NCI-H1930 (cell line): Measurements from ENCODE around the gene TMEM69.
"Not testable (repeated sequence)": the region's sequence is repeated elsewhere in the genome, so short reads cannot be mapped to it uniquely, and the experiment has no call there.

ENCODE experiments used
- DNase-seq, 2 experiments: peaks; one replicate each; lab custom pipeline; 2025; lab: John Stamatoyannopoulos, UW

TMEM69 gene

DNA sequence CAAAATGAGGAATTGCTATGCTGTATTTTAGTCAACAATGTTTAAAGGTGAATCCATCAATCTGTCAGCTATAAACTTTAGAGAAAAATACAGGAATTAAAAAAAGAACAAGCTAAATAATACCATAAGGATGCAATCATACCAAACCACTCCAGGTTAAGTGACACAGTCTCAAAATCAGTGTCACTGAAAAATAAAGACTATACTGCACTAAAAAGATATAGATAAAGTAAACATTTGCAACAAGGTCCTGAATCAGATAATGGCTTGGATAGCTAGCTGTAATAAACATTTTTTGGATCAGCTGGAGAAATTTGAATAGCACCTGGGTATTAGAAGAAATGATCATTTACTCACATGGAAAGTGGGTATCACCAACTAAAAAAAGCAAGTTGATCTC is 9.5 kb upstream of the TMEM69 start:
- no peak for DNase-seq

DNA sequence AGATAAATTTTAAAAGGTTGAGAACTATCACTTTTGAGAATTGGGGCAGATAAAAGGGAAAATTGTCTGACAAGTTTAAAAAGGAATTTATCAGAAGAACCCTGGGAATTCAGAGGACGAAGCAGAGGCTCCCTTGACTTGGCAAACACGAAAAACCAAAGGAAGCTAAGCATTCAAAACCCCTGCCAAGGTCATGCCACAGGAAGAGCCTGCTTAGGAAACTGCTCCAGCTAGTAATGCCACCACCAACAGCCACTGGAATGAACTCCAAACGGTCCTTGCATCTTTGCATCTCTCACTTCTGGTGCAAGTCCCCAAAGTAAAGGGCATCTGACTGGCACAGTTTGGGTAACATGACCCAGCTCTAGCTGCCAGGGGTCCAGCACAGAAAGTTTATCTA is 8.9 kb upstream of the TMEM69 start:
- DNase-seq, result no peak

DNA sequence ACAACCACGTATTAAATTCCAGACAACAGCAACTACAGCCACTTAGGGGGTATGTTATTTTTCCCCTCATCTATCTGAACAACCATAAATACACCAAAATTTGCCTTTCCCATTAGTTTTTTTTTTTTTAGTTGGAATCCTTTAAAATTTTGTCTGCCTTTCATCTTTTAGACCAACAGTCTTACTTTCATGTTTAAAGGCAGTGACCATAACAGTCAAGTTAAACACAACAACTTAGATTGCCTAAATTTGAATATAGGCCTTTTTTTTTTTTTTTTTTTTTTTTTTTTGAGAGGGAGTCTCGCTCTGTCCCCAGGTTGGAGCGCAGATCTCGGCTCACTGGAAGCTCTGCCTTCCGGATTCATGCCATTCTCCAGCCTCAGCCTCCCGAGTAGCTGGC is 5.0 kb upstream of the TMEM69 start:
- no peak for DNase-seq

DNA sequence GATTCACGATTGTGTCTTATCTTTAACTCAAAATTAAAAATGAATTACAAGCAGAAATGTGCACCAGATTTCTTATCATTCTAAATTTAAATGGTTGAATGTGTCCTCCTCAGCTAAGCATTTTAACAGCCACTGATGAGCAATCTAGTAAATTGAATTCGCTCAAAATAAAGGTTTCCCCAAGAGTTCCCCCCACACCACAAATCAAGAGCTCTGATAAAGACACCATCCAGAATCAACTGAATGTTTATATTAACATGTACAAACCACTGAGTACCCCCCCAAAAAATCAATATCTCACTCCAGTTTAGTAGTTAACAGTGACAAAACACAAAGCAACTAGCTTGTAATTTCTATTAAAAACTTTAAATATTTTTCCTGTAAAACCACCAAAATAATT is 3.6 kb upstream of the TMEM69 start:
- no peak for DNase-seq

DNA sequence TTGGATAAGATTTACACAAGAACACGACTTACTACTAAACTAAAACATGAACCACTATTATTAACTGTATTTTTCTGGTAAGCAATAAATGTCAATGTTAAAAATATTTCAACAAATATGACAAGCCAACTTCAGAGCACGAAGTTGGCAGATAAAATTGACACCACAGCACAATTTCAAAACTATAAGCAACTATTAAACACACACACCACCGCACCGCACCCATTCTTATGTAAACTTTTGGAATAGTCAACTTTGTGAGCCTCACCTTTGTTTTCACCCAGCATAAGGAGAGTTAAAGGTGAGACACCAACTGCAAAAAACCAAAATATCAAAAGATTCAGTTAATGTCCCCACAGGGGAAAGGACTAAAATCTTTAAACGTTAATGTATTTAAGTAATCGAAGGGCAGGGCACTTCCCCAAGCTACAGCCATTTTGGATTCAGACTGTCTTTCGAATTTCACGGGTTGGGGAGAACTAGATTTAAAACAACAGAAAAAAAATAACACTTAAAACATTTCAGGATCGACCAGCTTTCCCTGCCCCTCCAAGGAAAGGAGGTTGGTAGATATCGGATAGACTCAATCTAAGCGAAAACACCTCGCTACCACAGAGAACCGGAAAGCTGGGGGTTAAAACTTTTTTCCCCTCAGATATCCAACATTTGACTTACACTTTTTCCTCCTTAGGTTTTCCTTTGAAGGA is 2.5 kb upstream of the TMEM69 start:
- DNase-seq, result no peak

DNA sequence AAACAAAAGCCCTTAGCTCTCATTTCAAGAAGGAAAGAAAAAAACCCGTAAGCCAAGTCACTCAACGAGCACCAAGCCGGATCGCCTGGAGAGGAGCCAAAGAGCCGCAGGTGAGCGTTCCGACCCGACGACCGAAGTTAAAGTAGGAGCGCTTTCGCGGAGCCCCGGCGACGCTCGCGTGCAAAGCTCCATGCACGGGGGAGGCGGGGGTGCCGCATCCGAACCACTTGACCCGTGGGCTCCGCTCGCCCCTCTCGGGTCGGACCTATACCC is 2.0 kb upstream of the TMEM69 start:
- DNase-seq, result peak; percentile 27 to 35

DNA sequence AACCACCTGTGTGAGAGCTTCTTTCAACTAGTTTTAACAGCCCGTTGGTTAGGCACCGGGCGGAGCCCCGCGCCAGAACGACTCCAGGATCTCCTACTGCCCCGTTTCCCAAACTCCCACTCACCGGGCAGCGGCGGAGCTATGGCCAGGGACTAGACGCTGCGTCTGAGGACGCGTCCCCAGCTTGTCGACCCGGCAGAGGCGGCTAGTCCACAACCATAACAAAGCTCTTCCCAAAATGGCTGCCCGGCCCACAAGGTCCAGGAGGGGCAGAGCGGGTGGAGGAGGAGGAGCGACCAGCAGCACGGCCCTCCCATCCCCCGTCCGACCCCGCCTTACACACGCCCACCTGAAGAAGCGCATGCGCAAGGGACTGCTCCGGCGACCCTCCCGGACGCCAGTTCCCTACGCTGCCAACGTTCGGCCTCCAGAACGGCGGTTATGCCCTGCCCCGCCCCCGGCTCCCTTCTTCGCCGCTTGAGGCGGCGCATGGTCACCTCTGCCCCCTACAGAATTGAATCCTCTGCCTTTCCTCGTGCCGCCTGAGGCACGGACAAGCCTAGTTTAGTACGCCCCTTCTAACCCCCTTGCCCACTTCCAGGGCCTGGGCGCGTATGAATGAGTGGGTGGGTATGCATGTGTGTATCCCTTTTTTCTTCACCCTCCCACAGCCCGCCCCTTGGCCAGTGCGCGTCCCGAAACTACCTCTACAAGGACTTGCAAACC is 1.5 kb upstream of the TMEM69 start, which contains the start of gene GPBP1L1:
Gene GPBP1L1 (minus strand): TSS at position 246 of the 726 bp plus-strand sequence. CDS start 27,446 bp downstream, outside the sequence.
- peak; percentile 89 to 93 for DNase-seq

DNA sequence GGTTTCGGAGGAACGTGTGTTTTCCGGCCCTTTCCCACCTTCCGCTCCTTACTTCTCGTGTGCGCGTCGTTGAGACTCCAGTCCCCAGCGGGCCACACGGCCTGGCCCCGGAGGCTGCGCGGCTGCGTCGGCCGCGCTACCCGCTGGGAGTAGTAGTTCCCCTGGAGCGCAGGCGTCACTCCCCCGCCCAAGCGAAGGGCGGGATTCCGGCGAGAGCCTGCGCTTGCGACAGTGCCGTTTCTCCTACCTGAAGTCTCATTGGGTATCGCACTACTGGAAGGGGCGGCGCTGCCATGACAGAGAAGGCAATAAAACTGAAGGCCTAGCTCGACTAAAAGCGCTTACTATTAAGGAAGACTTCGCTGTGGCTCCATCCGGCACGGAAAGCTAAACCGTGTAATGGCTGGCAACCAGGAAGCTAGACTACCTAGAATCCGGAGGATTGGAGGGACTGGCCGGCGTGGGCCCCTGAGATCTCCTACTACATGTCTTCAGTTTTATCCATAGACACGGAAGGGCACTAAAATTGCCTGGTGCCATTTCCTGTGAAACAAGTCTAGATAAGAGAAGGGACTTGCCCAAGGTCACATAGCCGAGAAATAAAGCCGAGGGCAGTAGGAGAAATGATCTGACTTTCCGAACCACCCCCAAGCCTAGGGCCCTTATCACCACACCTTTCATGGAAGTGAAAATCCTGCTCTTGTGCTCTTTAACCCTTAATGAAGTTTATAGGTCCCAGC is 797 bp upstream of the TMEM69 start:
- DNase-seq, result peak; percentile 96 to 98

DNA sequence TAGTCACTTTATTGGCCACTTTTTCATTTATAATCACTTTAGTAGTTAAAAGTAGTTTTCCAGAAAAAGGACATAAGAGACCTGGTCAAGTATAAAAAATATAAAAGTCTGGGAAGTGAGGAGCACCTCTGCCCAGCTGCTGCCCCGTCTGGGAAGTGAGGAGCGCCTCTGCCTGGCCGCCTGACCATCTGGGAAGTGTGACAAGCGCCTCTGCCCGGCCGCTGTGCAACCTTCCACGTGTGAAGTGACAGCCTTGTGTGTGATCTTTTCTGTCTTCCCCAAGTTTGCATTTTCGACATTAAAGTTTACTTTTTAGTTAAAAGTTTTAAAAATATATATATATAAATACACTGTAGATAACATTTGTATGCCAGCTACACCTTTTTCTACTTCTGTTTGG is 5.8 kb downstream of the TMEM69 start:
- not testable (repeated sequence) for DNase-seq

DNA sequence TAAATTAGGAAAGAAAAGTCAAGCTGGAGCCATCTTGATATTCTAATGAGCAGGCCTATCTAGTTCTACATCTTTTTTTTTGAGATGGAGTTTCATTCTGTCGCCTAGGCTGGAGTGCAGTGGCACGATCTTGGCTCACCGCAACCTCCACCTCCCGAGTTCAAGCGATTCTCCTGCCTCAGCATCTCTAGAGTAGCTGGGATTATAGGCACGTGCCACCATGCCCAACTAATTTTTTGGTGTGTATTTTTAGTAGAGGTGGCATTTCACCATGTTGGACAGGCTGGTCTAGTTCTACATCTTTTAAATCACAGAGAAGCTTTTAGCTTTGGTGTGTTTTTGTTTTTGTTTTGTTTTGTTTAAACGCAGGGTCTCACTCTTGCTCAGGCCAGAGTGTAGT is 6.8 kb downstream of the TMEM69 start:
- no peak for DNase-seq

DNA sequence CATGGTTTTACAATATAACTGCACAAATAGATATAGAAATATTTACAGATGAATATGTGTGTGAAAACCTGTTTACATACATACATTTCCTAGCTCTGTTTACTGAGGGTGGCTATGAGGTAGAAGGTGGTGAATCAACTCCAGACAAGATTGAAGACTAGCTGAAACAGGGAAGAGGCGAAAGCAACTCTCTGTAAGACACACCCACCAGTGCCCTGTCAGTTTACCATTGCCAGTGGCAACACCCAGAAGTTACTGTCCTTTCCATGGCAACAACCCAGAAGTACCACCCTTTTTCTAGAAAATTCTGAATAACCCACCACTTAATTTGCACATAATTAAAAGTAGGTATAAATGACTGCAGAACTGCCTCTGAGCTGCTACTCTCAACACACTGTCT is 16.7 kb downstream of the TMEM69 start:
- no peak for DNase-seq

DNA sequence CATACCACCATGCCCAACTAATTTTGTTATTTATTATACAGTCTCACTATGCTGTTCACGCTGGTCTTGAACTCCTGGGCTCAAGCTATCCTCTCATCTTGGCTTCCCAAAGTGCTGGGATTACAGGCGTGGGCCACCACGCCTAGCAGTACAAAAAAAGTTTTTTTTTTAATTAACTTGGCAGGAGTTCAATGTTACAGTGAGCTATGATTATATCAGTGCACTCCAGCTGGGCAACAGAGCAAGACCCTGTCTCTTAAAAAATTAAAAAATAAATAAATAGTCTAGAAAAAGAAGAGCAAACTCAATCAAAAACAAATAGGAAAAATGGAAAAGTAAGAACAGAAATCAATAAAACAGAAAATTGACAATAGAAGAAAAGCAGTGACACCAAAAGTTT is 25.7 kb downstream of the TMEM69 start:
- DNase-seq, result no peak

DNA sequence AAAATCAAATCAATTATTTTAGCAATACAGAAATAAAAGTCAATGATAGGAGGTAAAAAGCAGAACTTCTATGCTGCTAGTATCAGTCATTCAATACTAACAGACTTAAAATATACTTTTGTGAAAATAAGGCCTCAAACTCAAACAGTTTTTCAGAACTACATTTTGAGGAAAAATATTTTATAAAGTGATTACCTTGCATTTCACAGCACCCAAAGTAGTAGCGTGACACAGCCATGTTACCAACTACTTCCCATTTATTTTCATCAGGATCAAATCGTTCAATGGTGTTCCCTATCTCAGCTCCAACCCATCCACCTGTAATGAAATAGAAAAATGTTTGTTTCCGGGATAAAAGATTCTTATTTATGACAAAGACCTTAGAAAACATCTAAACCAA is 28.7 kb downstream of the TMEM69 start:
- no peak for DNase-seq

DNA sequence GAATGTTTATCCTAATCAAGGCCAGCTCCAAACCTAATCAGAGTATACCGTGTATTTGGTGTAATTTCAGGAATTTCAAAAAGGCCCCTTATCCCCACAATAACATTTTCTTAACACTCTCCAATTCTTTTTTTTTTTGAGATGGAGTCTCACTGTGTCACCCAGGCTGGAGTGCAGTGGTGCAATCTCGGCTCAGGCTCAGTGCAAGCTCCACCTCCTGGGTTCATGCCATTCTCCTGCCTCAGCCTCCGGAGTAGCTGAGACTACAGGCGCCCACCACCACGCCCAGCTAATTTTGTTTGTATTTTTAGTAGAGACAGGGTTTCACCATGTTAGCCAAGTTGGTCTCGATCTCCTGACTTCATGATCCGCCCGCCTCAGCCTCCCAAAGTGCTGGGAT is 29.4 kb downstream of the TMEM69 start:
- not testable (repeated sequence) for DNase-seq

DNA sequence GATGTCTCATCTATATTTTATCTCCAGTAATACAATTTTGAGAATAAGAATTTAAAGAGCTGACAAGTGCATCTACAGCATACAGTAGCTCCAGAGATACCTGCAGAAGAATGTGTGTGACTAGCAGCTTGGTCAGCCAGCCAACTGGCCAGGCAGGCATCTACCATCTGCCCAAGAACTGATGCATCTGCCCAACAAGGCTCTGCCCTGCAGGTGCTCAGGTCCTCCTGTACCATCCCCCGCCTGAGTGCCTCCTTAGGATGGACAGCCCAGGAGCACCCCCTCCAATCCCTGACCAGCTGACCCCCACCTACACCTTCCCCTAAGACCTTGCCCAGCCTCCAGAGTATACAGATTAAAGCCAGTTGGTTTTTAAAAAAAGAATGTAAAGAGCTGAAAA is 30.3 kb downstream of the TMEM69 start:
- DNase-seq, result no peak

DNA sequence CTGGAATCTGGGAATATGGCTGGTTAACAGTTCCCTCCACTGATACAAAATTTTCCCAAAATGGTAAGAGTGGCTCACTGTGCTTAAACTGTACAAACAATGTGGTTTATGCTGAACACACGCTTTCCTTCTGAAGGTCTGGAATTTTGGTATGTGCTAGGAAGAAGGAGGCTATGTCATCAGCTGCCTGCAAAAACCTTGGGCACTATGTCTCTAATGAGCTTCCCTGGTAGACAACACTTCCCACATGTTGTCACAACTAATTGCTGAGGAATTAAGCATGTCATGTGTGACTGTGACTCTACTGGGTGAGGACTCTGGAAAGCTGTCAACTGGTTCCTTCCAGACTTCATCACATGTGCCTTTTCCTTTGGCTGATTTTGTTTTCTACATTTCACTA is 33.2 kb downstream of the TMEM69 start:
- no peak for DNase-seq

DNA sequence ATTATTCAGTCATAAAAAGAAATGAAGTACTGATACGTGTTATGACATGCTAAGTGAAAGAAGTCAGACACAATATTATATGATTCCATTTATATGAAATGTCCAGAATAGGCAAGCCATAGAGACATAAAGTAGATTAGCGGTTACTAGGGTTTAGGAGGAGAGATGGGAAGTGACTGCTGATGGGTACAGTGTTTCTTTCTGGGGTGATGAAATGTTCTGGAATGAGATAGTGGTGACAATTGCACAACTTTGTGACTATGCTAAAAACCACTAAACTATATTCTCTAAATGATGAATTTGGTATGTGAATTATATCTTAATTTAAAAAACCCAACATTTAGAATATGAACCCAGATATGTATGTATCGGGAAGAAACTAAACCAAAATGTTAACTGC is 34.8 kb downstream of the TMEM69 start:
- DNase-seq, result no peak

DNA sequence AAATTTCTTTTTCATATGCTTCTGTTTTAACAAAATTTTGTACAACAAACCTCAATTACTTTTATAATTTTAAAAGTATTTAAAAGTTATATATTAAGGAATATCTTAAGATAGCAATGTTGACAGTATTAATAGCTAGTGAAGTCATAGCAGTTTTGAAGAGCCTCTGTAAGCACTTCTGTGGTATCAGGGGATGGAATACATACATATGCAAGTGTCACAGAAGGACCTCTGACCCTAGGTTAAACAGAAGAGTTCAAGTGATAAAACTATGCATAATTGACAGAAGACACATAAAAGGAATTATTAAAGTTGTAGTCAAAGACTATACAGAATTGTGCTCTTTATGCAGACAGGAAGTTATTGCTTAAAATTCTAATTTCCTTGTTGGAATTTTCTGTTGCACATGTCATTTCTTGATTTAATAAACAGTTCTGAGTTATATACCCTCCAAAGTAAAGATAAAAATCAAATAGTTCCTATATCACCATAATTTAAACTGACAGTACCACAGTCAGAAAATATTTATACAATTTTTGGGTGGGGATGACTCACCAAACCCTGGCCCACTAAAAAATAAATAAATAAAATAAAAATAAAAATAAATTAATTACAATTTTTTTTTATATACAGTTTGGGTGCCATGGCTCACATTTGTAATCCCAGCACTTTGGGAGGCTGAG is 35.4 kb downstream of the TMEM69 start:
- DNase-seq, result no peak

DNA sequence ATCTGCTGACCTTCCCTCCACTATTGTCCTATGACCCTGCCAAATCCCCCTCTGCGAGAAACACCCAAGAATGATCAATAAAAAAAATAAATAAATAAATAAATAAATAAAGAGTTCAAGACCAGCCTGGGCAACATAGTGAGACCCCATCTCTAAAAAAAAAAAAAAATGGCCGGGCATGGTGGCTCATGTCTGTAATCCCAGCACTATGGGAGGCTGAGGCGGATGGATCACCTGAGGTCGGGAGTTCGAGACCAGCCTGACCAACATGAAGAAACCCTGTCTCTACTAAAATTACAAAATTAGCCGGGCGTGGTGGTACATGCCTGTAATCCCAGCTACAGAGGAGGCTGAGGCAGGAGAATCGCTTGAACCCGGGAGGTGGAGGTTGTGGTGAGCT is 38.0 kb downstream of the TMEM69 start:
- not testable (repeated sequence) for DNase-seq

DNA sequence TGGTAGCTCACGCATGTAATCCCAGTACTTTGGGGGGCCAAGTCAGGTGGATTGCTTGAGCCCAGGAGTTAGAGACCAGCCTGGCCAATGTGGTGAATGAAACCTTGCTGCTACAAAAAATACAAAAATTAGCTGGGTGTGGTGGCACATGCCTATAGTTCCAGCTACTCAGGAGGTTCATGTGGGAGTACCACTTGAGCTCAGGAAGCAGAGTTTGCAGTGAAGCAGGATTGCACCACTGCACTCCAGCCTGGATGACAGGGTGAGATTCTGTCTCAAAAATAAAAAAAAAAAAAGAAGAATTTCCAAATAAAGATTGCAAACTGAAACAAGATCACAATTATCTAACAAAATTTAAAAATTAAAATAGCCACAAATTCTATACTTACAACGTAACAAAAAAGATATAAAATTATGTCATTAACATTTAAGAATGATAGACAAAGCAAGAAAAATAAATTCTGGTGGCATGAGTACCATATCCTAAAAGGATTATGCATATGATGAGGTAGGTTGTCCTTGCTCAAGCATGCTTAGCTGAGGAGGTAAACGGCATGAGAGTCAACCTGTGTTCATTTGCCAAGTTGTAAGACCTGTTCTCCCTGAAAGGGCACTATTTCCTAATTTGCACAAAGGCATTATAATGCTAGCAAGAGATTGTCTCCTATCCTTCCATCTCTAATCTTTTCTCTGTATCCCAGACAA is 42.2 kb downstream of the TMEM69 start:
- no peak for DNase-seq

DNA sequence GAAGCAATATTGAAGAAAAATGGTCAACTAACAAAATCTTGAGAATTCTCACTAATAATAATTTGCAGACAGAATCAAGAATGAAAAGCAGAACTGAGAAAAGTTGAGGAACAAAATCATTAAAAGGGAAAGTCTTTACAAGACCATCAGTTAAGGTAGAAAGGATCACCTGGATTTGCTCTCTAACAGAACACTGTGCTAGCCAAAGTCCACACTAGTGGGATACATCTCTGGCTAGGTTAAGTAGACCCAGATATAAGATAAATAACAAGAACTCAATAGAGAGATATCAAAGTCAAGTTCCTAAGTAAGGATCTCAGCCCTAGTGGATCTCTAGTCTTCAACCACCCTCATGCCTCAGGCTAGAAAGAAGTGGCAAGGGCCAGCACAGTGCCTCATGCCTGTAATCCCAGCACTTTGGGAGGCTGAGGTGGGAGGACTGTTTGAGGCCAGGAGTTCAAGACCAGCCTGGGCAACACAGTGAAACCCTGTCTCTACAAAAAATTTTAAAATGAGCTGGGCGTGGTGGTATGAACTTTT is 42.9 kb downstream of the TMEM69 start:
- no peak for DNase-seq

DNA sequence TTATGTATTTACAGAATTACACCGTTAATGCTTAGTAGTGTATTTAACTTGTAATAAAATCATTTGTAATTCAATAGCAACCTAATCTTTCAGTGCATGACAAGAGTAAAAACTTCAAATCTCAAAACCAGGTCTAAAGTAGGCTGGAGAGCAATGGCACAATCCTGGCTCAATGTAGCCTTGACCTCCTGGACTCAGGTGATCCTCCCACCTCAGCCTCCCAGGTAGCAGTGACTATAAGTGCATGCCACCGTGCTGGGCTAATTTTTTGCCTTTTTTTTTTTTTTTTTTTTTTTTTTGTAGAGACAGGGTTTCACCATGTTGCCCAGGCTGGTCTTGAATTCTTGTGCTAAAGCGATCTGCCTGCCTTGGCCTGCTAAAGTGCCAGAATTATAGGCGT is 51.2 kb downstream of the TMEM69 start:
- no peak for DNase-seq
